ENCODE measurements around the gene TAF10. TPM values are rescaled to one million over a fixed set of nuclear protein-coding genes. Genes with fewer than 3 reads are reported as not detected.

The TAF10 gene
- total RNA-seq, 1 donor from 2014 or later: 15.3 TPM

- no peak for DNase-seq
Measured at GRCh38 chr11:6623391-6624363, 11.7 kb upstream of the TAF10 start.

DNA sequence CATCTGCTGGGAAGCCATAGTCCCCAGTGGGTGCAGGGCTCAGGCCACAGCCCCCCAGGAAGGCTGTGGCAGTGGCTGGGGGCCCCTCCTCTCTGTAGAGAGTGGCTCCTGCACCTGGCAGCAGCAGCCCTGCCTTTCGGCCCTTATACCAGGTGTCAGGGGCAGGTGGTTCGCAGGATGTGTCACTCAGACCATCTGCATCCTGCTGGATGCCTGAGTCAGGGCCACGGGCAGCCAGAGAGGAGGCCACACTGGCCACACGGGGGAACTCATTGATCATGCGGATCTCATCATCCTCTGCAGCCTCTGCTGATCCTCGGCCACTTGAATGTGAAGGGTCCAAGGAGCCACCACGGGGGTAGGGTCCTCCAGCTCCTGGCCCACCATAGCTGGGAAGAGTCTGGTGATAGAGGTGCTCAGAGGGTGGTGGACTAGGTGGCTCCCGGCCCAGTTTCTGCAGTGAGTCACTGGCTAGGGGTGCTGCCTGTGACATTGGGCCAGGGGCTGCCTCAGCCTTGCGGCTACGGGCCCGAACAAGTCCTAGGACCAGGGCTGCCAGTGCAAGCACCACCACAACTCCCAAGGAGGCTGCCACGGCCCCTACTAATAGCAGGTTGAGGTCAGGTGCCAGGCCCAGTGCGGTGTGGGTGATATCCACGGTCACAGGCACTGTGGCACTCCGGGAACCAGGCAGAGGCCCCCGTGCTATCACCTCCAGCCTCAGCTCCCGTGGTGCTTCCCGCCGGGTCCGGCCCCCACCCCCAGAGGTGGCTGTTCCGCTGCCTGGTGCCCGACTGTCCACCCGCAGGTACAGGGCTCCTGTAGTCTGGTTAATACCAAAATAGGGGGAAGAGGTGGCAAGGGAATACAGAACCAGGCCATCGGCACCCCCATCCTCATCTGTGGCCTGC is 10.5 kb upstream of the TAF10 start:
- DNase-seq: no peak

DNA sequence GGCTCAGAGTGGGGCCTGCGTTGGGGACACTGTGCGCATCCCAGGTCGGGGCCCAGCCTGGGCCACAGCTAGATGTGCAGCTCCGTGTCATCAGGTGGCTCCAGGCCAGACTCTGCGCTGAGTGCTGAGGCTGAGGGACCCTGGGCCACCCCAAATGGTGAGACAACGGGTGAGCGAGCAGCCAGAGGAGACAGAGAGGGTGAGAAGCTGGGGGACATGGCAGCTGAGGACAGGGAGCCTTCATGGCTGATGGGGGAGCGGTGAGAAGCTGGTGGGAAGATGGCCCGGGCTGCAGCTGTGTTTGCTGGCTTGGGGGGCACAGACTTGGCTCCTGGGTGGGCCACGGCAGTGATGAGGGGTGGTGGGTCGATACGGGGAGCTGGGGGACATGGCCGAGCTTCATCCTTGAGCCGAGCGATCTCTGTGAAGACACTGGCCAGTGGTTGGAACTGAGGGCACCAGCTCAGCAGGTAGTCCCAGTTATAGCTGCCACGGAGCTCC is 9.7 kb upstream of the TAF10 start:
- DNase-seq: no peak

- DNase-seq: no peak
Measured at GRCh38 chr11:6620636-6621035, 8.6 kb upstream of the TAF10 start.

GRCh38 chr11:6619004-6619745 is 7.2 kb upstream of the TAF10 start, which contains the start of gene TPP1:
TSS of gene TPP1 (minus strand) at chr11:6619422. CDS start at chr11:6619400, 22 bp downstream.
- peak; percentile 94 for DNase-seq

- DNase-seq: peak; percentile 43
Measured at GRCh38 chr11:6618117-6619003, 6.3 kb upstream of the TAF10 start.

GRCh38 chr11:6617315-6617781 is 5.3 kb upstream of the TAF10 start:
- no peak for DNase-seq

- DNase-seq: no peak
Measured at GRCh38 chr11:6616596-6617250, 4.7 kb upstream of the TAF10 start.

DNA sequence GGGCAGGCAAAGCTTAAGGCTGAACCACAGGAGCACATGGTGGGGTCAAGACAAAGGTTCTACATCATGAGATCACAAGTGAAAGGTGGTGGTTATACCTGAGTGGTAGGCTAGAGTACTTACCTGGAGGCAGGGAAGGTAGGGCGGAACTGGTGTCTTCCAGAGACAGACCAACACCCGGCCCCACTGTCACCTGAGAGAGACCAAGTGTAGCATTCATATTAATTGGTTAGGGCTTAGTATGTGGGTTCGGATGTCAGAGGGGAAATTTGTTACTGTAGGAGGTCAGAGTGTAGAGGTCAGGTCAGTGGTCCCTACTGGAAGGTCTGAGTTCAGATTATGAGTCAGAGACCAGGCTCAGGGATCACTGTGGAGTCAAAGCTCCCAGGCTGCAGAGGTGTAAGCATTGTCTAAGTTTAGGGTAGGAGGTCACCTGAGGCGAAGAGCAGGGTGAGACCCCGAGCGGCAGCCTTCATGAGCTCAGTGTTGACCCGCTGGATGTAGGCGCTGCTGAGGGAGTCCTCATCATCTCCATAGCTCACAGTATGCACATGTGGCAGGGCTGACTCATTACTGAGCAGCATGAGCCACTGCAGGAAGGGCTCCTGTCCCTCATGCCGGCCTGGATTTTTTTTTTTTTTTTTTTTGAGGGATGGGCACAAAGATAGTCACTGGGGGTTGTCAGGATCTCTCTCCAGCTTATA is 4.0 kb upstream of the TAF10 start:
- DNase-seq: no peak

GRCh38 chr11:6615046-6615445 is 3.0 kb upstream of the TAF10 start:
- DNase-seq: no peak

GRCh38 chr11:6614446-6614845 is 2.4 kb upstream of the TAF10 start:
- DNase-seq: no peak

- no peak for DNase-seq
Measured at GRCh38 chr11:6613496-6613895, 1.5 kb upstream of the TAF10 start.

DNA sequence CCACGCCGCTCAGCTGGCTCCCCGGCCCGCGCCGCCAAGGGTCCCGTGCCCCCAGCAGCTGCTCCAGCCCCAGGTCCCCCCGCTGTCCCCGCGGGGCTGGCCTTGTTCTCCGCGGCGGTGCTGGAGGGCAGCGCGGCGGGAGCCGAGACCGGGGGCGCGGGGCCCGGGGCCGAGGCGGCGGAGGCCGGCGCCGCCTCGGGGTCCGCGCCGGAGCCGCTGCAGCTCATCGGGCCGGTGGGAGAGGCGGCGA is 128 bp downstream of the TAF10 start:
- no peak for DNase-seq

- no peak for DNase-seq
Measured at GRCh38 chr11:6611092-6611962, 689 bp downstream of the TAF10 start.

- no peak for DNase-seq
Measured at GRCh38 chr11:6610591-6610990, 1.4 kb downstream of the TAF10 start.

- DNase-seq: no peak
Measured at GRCh38 chr11:6609502-6610015, 2.5 kb downstream of the TAF10 start.

GRCh38 chr11:6608726-6609501 is 3.1 kb downstream of the TAF10 start:
- no peak for DNase-seq

GRCh38 chr11:6608011-6608410 is 4.0 kb downstream of the TAF10 start:
- no peak for DNase-seq

Data from occipital lobe (tissue), 2 donors.